HG02840 (cell line): ENCODE measurements around the gene NEURL3.
"Not testable (repeated sequence)": the region's sequence is repeated elsewhere in the genome, so short reads cannot be mapped to it uniquely, and the experiment has no call there.

Source experiments
- ATAC-seq: cut with Tn5 transposase; IDR thresholded peaks from one replicate; pipeline ENCODE4 v1.9.1; 2021; ENCODE audit warnings: mild to moderate bottlenecking, moderate library complexity, moderate number of reproducible peaks; ENCODE audit not compliant: unreplicated experiment, low FRiP score

NEURL3 gene

GRCh38 chr2:96493072-96493471, 12.1 kb downstream of the NEURL3 start:
- no peak for ATAC-seq

- ATAC-seq: no peak
Observed at GRCh38 chr2:96491860-96492497, 13.2 kb downstream of the NEURL3 start.

- no peak for ATAC-seq
Observed at GRCh38 chr2:96489663-96490062, 15.5 kb downstream of the NEURL3 start.

- no peak for ATAC-seq
Observed at GRCh38 chr2:96489261-96489660, 15.9 kb downstream of the NEURL3 start.

GRCh38 chr2:96486696-96487095, 18.5 kb downstream of the NEURL3 start:
- no peak for ATAC-seq

GRCh38 chr2:96485751-96486651, 19.2 kb downstream of the NEURL3 start:
- peak; percentile 62 for ATAC-seq

GRCh38 chr2:96485350-96485749, 19.8 kb downstream of the NEURL3 start:
- no peak for ATAC-seq

- ATAC-seq: no peak
Observed at GRCh38 chr2:96484091-96484490, 21.1 kb downstream of the NEURL3 start.

GRCh38 chr2:96477458-96477857, 27.7 kb downstream of the NEURL3 start:
- ATAC-seq: no peak

- ATAC-seq: no peak
Observed at GRCh38 chr2:96471772-96472171, 33.4 kb downstream of the NEURL3 start.

- ATAC-seq: no peak
Observed at GRCh38 chr2:96470636-96471035, 34.5 kb downstream of the NEURL3 start.

GRCh38 chr2:96470109-96470508, 35.0 kb downstream of the NEURL3 start:
- ATAC-seq: no peak

GRCh38 chr2:96468904-96469303, 36.3 kb downstream of the NEURL3 start:
- no peak for ATAC-seq

GRCh38 chr2:96464651-96465050, 40.5 kb downstream of the NEURL3 start:
- ATAC-seq: no peak

- ATAC-seq: no peak
Observed at GRCh38 chr2:96464061-96464460, 41.1 kb downstream of the NEURL3 start.

- no peak for ATAC-seq
Observed at GRCh38 chr2:96463119-96463518, 42.0 kb downstream of the NEURL3 start.

GRCh38 chr2:96461616-96462015, 43.5 kb downstream of the NEURL3 start:
- not testable (repeated sequence) for ATAC-seq

GRCh38 chr2:96452053-96452452, 53.1 kb downstream of the NEURL3 start:
- ATAC-seq: no peak

GRCh38 chr2:96449637-96450036, 55.5 kb downstream of the NEURL3 start:
- ATAC-seq: no peak

GRCh38 chr2:96449174-96449573, 56.0 kb downstream of the NEURL3 start:
- ATAC-seq: no peak

GRCh38 chr2:96447726-96448125, 57.4 kb downstream of the NEURL3 start:
- no peak for ATAC-seq
